ENCODE data around the gene DLGAP4.

DLGAP4 gene

GRCh38 chr20:36573798-36574365 lies 267.7 kb downstream of the DLGAP4 start:
- DNase-seq: peak; percentile 53

GRCh38 chr20:36574366-36575135 lies 268.4 kb downstream of the DLGAP4 start:
- peak; percentile 19 for DNase-seq

GRCh38 chr20:36576081-36576445 lies 269.9 kb downstream of the DLGAP4 start:
- DNase-seq: no peak
